Transverse colon (tissue), 4 donors: Measurements from ENCODE around the gene ANP32B. TPM values are rescaled to one million over a fixed set of nuclear protein-coding genes. Genes with fewer than 3 reads are reported as not detected.
A peak's percentile ranks its signal among the peaks of the same experiment; 100 is the strongest.

Experiments used
- DNase-seq: peaks from one replicate; pipeline ENCODE4 v3.0.0-alpha.2; 2019
- H3K27ac ChIP-seq, 4 donors: fragments of 200-600 bp; sonication (generic); 2 replicates each; pipeline ENCODE4 v1.5.1; 2016 to 2018; ENCODE audit warnings: inconsistent platforms in 4 of 4
- H3K27me3 ChIP-seq: fragments of 200-600 bp; sonication (generic); 2 replicates; pipeline ENCODE4 v1.5.1; 2017; ENCODE audit warnings: inconsistent platforms
- H3K36me3 ChIP-seq, 4 donors: fragments of 200-600 bp; sonication (generic); 2 replicates each; pipeline ENCODE4 v1.5.1; 2017 to 2019; ENCODE audit warnings: inconsistent platforms in 4 of 4
- H3K4me1 ChIP-seq, 4 donors: fragments of 200-600 bp; sonication (generic); 2 replicates each; pipeline ENCODE4 v1.5.1; 2017 to 2020; ENCODE audit warnings: inconsistent platforms in 4 of 4
- H3K4me3 ChIP-seq, 4 donors: fragments of 200-600 bp; sonication (generic); 1 replicate in 1 of 4; 2 replicates in 3 of 4; pipeline versions ENCODE4 v1.5.1 to v1.6.1; 2017 to 2019; ENCODE audit warnings: inconsistent platforms in 4 of 4
- H3K9me3 ChIP-seq, 2 donors: fragments of 200-600 bp; sonication (generic); 2 replicates each; pipeline ENCODE4 v1.5.1; 2017 to 2019; ENCODE audit warnings: inconsistent platforms in 2 of 2
- CTCF ChIP-seq, 5 experiments: fragments of 200-600 bp in 3 of 5; fragments of 450-650 bp in 2 of 5; sonication (generic) in 3 of 5; IDR thresholded peaks; 1 replicate in 2 of 5; 2 replicates in 3 of 5; pipeline ENCODE4 v1.5.1; 2016 to 2017; ENCODE audit warnings: antibody characterized with exemption in 5 of 5, inconsistent platforms in 3 of 5, mild to moderate bottlenecking in 2 of 5, moderate library complexity in 1 of 5
- EP300 ChIP-seq: sonication (generic); formaldehyde crosslinking; IDR thresholded peaks from one replicate; pipeline ENCODE4 v1.6.1; 2017; ENCODE audit warnings: antibody characterized with exemption, low read depth
- POLR2A ChIP-seq: fragments of 450-650 bp; IDR thresholded peaks from one replicate; pipeline ENCODE4 v1.6.1; 2016; ENCODE audit warnings: antibody characterized with exemption, mild to moderate bottlenecking, moderate library complexity
- POLR2AphosphoS5 ChIP-seq, 3 donors: sonication (generic); formaldehyde crosslinking; IDR thresholded peaks; one replicate each; pipeline ENCODE4 v1.6.1; 2016; ENCODE audit warnings: antibody characterized with exemption in 3 of 3
- whole genome bisulfite sequencing, 2 donors: methylation state at CpG; one replicate each; pipeline ENCODE4 v1.1.5; 2018; ENCODE audit warnings: low coverage in 1 of 2; 5-methylcytosine and 5-hydroxymethylcytosine counted together
- in situ Hi-C, 4 donors: fragments of 200-750 bp; cut with MboI; loops; one replicate each; pipeline versions ENCODE4 v1.15.0 to v1.15.1; 2017; ENCODE audit warnings: low sequenced_read_pairs in 3 of 4, low pct_ligation_motif_present in 1 of 4, low pct_unique_long_range_greater_than_20kb in 1 of 4
- intact Hi-C: fragments of 100-400 bp; cut with DNase I; formaldehyde crosslinking; loops from one replicate; pipeline ENCODE4 v1.15.1; 2023; ENCODE audit warnings: low total_unique reads
- total RNA-seq, 4 donors: library from RNA; depleted of rRNA; stranded (reverse); fragments of >200 nt; gene quantifications; one replicate each; pipeline ENCODE4 v1.1.0, GENCODE V29; 2016

ANP32B gene
- total RNA-seq, 4 donors from 2014 or later = 37.4 to 65.6 (median 43.0) TPM

- no peaks in the 10 kb centered on the region for H3K27me3 ChIP-seq
- no peak for TF ChIP-seq POLR2AphosphoS5 (IDR thresholded peaks at IDR 0.05)
- TF ChIP-seq CTCF (IDR thresholded peaks at IDR 0.05) = no peak
- TF ChIP-seq POLR2A = no peak
- peaks cover 0 to 13% (median 4%) of the 10 kb centered on the region in 4 donors for H3K36me3 ChIP-seq
- peak overlapping the region in 3 of 4 donors; percentile 67 to 75 (median 70) for H3K27ac ChIP-seq
- DNase-seq = no peak
- peaks cover 0 to 11% (median 7%) of the 10 kb centered on the region in 4 donors for H3K4me1 ChIP-seq
- intact Hi-C loops (no loop called here), in situ Hi-C loops (no loop called here)
- H3K4me3 ChIP-seq = no peak overlapping the region
- H3K9me3 ChIP-seq = no peaks in the 10 kb centered on the region
- WGBS, 2 donors = 96% methylated on average over 8 of the region's 8 CpGs; no CpG with 5 or more reads in 1 of the 2 donors
Measured at GRCh38 chr9:98020476-98021145, 37.5 kb downstream of the ANP32B start.

GRCh38 chr9:98021306-98022040 is 38.3 kb downstream of the ANP32B start:
- H3K27me3 ChIP-seq = no peaks in the 10 kb centered on the region
- no peaks in the 10 kb centered on the region for H3K9me3 ChIP-seq
- no peak overlapping the region for H3K4me3 ChIP-seq
- in situ Hi-C loops = no loop called here
- H3K27ac ChIP-seq = no peak overlapping the region
- DNase-seq = no peak
- H3K36me3 ChIP-seq = peaks cover 0 to 13% (median 3%) of the 10 kb centered on the region in 4 donors
- peaks cover 0 to 11% (median 7%) of the 10 kb centered on the region in 4 donors for H3K4me1 ChIP-seq
- no peak for TF ChIP-seq POLR2AphosphoS5 (IDR thresholded peaks at IDR 0.05)
- no peak for TF ChIP-seq CTCF (IDR thresholded peaks at IDR 0.05)
- TF ChIP-seq POLR2A = no peak
- no peak for TF ChIP-seq EP300
- WGBS, 2 donors = 86 to 95% methylated on average over 4 to 8 of the region's 8 CpGs
- intact Hi-C loops = no loop called here

- TF ChIP-seq POLR2A = no peak
- Histone ChIP-seq H3K9me3 (no peaks in the 10 kb centered on the region), H3K27ac (no peak overlapping the region), H3K27me3 (no peaks in the 10 kb centered on the region), H3K4me1 (peaks cover 0 to 9% (median 7%) of the 10 kb centered on the region in 4 donors), H3K4me3 (no peak overlapping the region), H3K36me3 (peaks cover 0 to 6% (median 1%) of the 10 kb centered on the region in 4 donors)
- 86% methylated on average over 8 of the region's 8 CpGs; no CpG with 5 or more reads in 1 of the 2 donors for WGBS, 2 donors
- in situ Hi-C loops (no loop called here), intact Hi-C loops (no loop called here)
- no peak for DNase-seq
Measured at GRCh38 chr9:98022447-98022846, 39.3 kb downstream of the ANP32B start.

GRCh38 chr9:98024702-98025101 is 41.6 kb downstream of the ANP32B start:
- no peaks in the 10 kb centered on the region for H3K27me3 ChIP-seq
- no peak for DNase-seq
- H3K4me1 ChIP-seq = peaks cover 0 to under 1% (median 0%) of the 10 kb centered on the region in 4 donors
- no peak overlapping the region for H3K4me3 ChIP-seq
- 95% methylated on average over 1 of the region's 1 CpG; no CpG with 5 or more reads in 1 of the 2 donors for WGBS, 2 donors
- in situ Hi-C loops = loop anchor here in 1 of 4 donors (25.0 kb wide), 1 partner anchor 112 kb away; the partner anchor contains the start of gene TRMO
- intact Hi-C loops = no loop called here
- TF ChIP-seq POLR2A (no peak), EP300 (no peak), CTCF (IDR thresholded peaks at IDR 0.05) (no peak)
- no peaks in the 10 kb centered on the region for H3K9me3 ChIP-seq
- no peaks in the 10 kb centered on the region for H3K36me3 ChIP-seq
- H3K27ac ChIP-seq = no peak overlapping the region
